ENCODE results near the gene PHETA1. TPM values are rescaled to one million over a fixed set of nuclear protein-coding genes. Genes with fewer than 3 reads are reported as not detected.

Gene PHETA1
- polyA plus RNA-seq, 3 donors = 3.4 to 15.3 (median 4.9) TPM

- H3K36me3 Mint-ChIP-seq = no peaks in the 10 kb centered on the region
- Histone ChIP-seq H3K9me3 (replicated peaks in 1 of 2; ENCODE audit: control insufficient read depth in 1 of 2, insufficient read depth in 1 of 2, low read length in 2 of 2) (no peaks in the 10 kb centered on the region), H3K4me1 (ENCODE audit: control insufficient read depth in 1 of 2, insufficient read depth in 2 of 2, low read length in 2 of 2) (peaks cover 43 to 46% of the 10 kb centered on the region in 2 donors), H3K4me2 (replicated peaks; ENCODE audit: extremely low read depth, low read length, poor library complexity, severe bottlenecking) (peak overlapping the region; percentile 24), H3K27ac (ENCODE audit: low read depth in 1 of 2, low read length in 2 of 2) (peak overlapping the region; percentile 36 to 59), H3K36me3 (replicated peaks in 1 of 2; ENCODE audit: control insufficient read depth in 1 of 2, insufficient read depth in 2 of 2, low read length in 2 of 2) (no peaks in the 10 kb centered on the region), H3K79me2 (ENCODE audit: insufficient read depth, low read length) (no peaks in the 10 kb centered on the region), H3K27me3 (ENCODE audit: control insufficient read depth in 2 of 2, insufficient read depth in 2 of 2, low read length in 2 of 2) (no peaks in the 10 kb centered on the region), H2AFZ (ENCODE audit: insufficient read depth, low read depth, low read length, poor library complexity, severe bottlenecking) (no peak overlapping the region), H3K9ac (ENCODE audit: insufficient read depth, low read length, poor library complexity, severe bottlenecking) (no peak overlapping the region), H4K20me1 (ENCODE audit: insufficient read depth, low read length) (no peaks in the 10 kb centered on the region), H3K4me3 (replicated peaks in 1 of 3; ENCODE audit: low read depth in 2 of 3, low read length in 3 of 3) (peak overlapping the region in 1 of 3 experiments; percentile 23)
- H3K4me1 Mint-ChIP-seq = peaks cover 55% of the 10 kb centered on the region
- H3K27ac Mint-ChIP-seq = peak overlapping the region; percentile 76 to 91 (median 88)
- peaks cover 0 to 4% (median 3%) of the 10 kb centered on the region in 3 donors for H3K27me3 Mint-ChIP-seq (ENCODE audit: low read depth in 3 of 3)
- H3K4me3 Mint-ChIP-seq = peak overlapping the region in 1 of 2 donors; percentile 55
- intact Hi-C loops (cut with micrococcal nuclease) = loop anchor here (5.0 to 10.0 kb wide), 3 partner anchors 90 to 378 kb away; partner anchors contain the start of gene SH2B3 (in 1 of the 2)
- TF ChIP-seq, protein P1, sequence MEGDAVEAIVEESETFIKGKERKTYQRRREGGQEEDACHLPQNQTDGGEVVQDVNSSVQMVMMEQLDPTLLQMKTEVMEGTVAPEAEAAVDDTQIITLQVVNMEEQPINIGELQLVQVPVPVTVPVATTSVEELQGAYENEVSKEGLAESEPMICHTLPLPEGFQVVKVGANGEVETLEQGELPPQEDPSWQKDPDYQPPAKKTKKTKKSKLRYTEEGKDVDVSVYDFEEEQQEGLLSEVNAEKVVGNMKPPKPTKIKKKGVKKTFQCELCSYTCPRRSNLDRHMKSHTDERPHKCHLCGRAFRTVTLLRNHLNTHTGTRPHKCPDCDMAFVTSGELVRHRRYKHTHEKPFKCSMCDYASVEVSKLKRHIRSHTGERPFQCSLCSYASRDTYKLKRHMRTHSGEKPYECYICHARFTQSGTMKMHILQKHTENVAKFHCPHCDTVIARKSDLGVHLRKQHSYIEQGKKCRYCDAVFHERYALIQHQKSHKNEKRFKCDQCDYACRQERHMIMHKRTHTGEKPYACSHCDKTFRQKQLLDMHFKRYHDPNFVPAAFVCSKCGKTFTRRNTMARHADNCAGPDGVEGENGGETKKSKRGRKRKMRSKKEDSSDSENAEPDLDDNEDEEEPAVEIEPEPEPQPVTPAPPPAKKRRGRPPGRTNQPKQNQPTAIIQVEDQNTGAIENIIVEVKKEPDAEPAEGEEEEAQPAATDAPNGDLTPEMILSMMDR (IDR thresholded peaks at IDR 0.05) = no peak
- peaks cover 0 to 6% (median 0%) of the 10 kb centered on the region in 7 donors for H3K9me3 Mint-ChIP-seq
- peak; percentile 78 to 94 (median 92) for DNase-seq
- 41% methylated on average over 4 of the region's 7 CpGs for WGBS (ENCODE audit: insufficient coverage)
Measured at GRCh38 chr12:111314953-111315539, 53.8 kb downstream of the PHETA1 start.

- intact Hi-C loops (cut with micrococcal nuclease) = loop anchor here (5.0 to 10.0 kb wide), 3 partner anchors 91 to 377 kb away; partner anchors contain the start of gene SH2B3 (in 1 of the 2)
- 0% methylated on average over 2 of the region's 8 CpGs for WGBS (ENCODE audit: insufficient coverage)
- TF ChIP-seq, protein P1 (IDR thresholded peaks at IDR 0.05) = peak; percentile 99
- Histone ChIP-seq H3K79me2 (ENCODE audit: insufficient read depth, low read length) (no peaks in the 10 kb centered on the region), H3K9ac (ENCODE audit: insufficient read depth, low read length, poor library complexity, severe bottlenecking) (no peak overlapping the region), H3K4me1 (ENCODE audit: control insufficient read depth in 1 of 2, insufficient read depth in 2 of 2, low read length in 2 of 2) (peaks cover 46 to 53% of the 10 kb centered on the region in 2 donors), H2AFZ (ENCODE audit: insufficient read depth, low read depth, low read length, poor library complexity, severe bottlenecking) (no peak overlapping the region), H3K27ac (ENCODE audit: low read depth in 1 of 2, low read length in 2 of 2) (no peak overlapping the region), H3K4me3 (replicated peaks in 1 of 3; ENCODE audit: low read depth in 2 of 3, low read length in 3 of 3) (no peak overlapping the region), H3K36me3 (replicated peaks in 1 of 2; ENCODE audit: control insufficient read depth in 1 of 2, insufficient read depth in 2 of 2, low read length in 2 of 2) (no peaks in the 10 kb centered on the region), H3K27me3 (ENCODE audit: control insufficient read depth in 2 of 2, insufficient read depth in 2 of 2, low read length in 2 of 2) (no peaks in the 10 kb centered on the region), H3K9me3 (replicated peaks in 1 of 2; ENCODE audit: control insufficient read depth in 1 of 2, insufficient read depth in 1 of 2, low read length in 2 of 2) (no peaks in the 10 kb centered on the region), H3K4me2 (replicated peaks; ENCODE audit: extremely low read depth, low read length, poor library complexity, severe bottlenecking) (peak overlapping the region; percentile 3), H4K20me1 (ENCODE audit: insufficient read depth, low read length) (no peaks in the 10 kb centered on the region)
- H3K9me3 Mint-ChIP-seq = peaks cover 0 to 5% (median 0%) of the 10 kb centered on the region in 7 donors
- no peaks in the 10 kb centered on the region for H3K36me3 Mint-ChIP-seq
- DNase-seq = peak; percentile 65 to 82 (median 66)
- peaks cover 58% of the 10 kb centered on the region for H3K4me1 Mint-ChIP-seq
- H3K27ac Mint-ChIP-seq = peak overlapping the region; percentile 23 to 95 (median 91)
- peaks cover 0 to 6% (median 3%) of the 10 kb centered on the region in 3 donors for H3K27me3 Mint-ChIP-seq (ENCODE audit: low read depth in 3 of 3)
- peak overlapping the region; percentile 27 to 68 for H3K4me3 Mint-ChIP-seq
Measured at GRCh38 chr12:111313833-111314259, 55.0 kb downstream of the PHETA1 start.
